Activated CD4-positive, alpha-beta T cell treated with anti-CD3 and anti-CD28 coated beads, Interleukin-2, amount 50 U/mL, for 4 hours (primary cell): ENCODE measurements around the gene TTC27.
"Not testable (repeated sequence)": the region's sequence is repeated elsewhere in the genome, so short reads cannot be mapped to it uniquely, and the experiment has no call there.

Experiments used
- DNase-seq, 2 experiments: peaks; one replicate each; pipeline ENCODE4 v3.0.0-alpha.2; 2020

TTC27 gene

DNA sequence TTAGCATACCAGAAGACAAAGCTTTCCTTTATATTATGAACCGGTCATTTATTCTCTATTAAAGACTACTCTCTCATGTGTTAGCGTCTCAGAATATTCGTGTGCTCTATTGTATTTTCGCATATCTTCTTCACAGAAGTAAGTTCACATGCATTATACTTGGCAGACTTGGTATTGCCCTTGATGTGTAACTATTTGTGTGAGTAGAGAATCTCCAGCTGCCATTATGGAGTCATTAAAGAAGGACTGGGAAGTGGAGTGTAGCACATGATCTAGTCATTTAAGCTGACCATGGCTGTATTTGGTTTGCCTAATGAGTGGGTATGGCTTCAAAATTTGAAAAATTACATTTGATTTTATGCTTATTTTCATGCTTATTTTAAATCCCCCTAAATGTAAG, 92.9 kb downstream of the TTC27 start:
- no peak for DNase-seq

- DNase-seq: no peak
Measured at GRCh38 chr2:32721376-32721775, 93.5 kb downstream of the TTC27 start.

DNA sequence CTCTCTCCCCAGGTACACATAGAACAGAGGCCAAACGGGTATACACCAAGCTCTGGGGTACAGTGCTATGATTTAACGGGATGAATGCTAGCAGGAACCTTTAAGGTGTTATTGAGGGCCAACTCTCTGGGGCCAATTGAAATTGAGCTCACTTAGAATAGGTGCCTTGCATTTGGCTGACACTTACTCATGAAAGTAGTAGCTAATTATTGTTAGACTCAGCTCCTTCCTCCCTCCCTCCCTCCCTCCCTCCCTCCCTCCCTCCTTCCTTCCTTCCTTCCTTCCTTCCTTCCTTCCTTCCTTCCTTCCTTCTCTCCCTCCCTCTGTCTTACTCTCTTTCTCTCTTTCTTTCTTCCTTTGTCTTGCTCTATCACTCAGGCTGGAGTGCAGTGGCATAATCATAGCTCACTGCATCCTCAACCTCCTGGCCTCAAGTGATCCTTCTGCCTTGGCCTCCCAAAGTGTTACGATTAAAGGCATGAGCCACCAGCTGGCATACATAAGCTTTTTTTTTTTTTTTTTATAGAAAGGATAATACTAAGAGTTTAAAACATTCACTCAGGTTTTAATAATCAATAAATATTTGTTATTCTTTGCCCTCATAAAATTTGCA, 95.7 kb downstream of the TTC27 start:
- no peak for DNase-seq

DNA sequence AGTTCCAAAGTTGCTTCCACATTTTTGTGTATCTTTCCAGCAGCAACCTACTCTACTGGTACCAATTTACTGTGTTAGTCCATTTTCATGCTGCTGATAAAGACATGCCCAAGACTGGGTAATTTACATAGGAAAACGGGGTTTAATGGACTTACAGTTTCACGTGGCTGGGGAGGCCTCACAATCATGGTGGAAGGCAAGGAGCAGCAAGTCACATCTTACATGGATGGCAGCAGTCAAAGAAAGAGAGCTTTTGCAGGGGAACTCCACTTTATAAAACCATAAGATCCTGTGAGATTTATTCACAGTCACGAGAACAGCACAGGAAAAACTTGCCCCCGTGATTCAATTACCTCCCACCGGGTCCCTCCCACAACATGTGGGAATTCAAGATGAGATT, 98.8 kb downstream of the TTC27 start:
- DNase-seq: not testable (repeated sequence)

DNA sequence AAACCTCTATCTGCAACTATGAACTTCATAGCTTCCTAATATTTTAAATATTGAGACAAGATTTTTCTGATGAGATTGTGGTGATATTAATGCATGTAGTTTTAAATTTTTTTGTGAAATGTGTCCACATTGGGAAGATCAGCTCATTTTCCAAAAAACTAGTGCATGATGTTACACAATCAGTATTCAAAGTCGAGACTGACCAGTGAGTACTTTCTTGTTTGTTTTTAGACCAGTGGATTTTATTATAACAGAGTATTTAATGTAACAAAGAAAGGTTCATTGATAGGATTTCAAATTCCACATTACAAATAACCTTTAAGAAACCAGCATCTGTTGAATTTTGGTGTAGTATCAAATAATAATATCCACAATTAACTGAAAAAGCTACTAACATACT, 99.3 kb downstream of the TTC27 start:
- DNase-seq: no peak

DNA sequence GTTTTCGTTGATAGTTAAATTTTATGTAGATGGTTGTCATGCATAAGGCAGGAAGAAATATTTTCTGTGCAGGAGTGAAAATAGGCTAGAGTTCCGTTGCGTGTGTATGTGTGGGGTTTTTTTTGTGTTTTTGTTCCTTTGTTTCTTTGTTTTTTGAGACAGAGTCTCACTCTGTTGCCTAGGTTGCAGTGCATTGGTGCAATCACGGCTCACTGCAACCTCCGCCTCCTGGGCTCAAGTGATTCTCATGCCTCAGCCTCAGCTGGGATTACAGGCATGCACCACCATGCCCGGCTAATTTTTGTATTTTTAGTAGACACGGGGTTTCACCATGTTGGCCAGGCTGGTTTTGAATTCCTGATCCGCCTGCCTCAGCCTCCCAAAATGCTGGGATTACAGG, 103.1 kb downstream of the TTC27 start:
- DNase-seq: not testable (repeated sequence)

DNA sequence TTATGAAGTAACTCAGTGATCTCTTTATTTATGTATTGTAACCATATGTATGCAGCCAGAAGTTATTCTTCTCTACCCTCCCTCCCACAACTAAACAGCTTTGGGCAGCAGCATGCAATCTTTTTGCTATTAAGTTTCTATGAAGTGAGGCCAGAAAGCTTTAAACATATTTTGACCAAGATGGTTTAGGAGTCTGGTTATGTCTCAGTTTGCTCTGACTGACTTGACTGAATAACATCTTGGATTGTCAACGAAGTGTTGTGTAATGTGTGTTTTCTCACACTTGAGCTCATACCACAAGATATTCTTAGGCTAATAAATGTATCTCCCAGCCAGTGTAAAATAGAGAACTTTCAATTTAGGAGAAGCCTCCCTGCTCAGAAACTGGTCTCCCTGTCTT, 104.3 kb downstream of the TTC27 start:
- DNase-seq: no peak

DNA sequence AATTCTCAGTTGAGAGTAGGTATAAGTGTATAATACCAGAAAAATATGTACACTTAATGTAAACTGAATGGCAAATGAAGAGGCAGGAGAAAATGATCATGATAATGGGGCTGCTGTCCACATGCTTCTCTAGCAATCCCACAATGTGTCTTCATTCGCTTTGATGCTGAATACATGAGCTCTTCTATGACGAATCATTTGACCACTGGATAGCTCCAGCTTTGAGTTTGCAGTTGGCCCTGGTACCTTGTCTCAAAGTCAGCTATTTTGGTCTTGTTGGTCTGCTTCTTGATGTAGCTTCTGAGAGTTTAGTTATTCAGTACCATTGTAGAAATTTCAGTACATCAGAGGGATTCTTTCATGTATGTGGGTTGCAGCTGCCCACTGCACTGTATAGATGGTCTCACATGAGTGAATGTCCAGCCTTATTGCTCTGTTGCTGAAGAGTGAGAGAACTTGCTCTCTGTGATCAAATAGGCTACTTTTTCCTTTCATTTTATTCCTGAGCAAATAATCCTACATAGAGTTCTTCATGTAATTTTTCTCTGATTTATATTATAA, 105.1 kb downstream of the TTC27 start:
- DNase-seq: no peak

DNA sequence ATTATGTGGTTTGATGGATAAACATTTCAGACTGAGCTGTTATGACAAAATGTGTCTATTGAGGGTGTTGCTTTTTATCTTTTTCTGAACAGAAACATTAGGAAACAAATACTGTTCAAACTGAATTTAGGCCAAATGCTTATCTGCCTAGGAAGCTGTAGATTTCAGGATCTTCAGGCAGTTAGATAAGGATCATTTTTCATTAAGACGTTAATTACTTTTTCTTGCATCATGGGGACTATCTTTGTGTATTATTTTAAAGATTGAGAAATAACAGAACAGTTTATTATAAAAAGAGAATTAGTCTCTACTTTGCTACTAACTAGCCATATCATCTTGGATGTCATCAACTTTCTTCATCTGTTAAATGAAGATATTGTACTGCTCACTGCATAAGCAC, 107.5 kb downstream of the TTC27 start:
- no peak for DNase-seq

GRCh38 chr2:32738939-32739338, 111.1 kb downstream of the TTC27 start:
- DNase-seq: no peak

GRCh38 chr2:32739664-32740063, 111.8 kb downstream of the TTC27 start:
- DNase-seq: no peak

DNA sequence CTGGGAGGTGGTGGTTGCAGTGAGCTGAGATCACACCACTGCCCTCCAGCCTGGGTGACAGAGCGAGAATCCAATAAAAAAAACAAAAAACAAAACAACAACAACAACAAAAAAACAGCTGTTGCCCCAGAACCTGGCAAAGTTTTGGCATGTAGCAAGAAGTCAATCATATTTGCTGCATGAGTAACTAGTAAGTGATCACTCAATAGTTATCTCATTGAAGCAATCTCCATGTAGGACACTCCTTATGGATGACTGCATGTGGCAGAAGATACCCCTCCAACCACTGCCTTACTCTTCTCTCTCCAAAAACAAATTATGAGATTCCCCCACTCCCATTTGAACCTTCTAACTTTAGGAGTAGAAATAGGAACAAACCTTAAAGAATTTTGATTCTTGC, 113.7 kb downstream of the TTC27 start:
- DNase-seq: no peak

GRCh38 chr2:32742376-32742775, 114.5 kb downstream of the TTC27 start:
- no peak for DNase-seq

- no peak for DNase-seq
Measured at GRCh38 chr2:32743480-32744236, 115.8 kb downstream of the TTC27 start.

GRCh38 chr2:32745191-32745590, 117.3 kb downstream of the TTC27 start:
- no peak for DNase-seq

DNA sequence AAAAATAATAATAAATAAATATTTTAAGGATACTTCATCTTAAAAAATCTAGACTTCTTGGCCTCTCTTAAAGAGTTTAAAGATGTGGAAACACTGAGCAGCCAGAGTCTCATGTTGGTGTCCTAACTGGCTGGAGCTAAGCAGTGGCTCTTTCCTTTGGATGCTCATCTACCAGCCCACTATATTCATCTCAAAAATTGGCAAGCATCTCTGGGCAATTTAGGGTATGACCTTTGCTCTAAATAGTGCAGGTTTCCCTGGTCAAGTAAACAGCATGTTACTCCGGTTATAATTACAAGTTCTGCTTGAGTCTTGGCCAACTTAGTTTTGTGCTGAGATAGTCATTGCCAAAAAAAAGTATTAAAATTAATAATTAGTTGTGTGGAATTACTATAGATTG, 117.8 kb downstream of the TTC27 start:
- DNase-seq: no peak

- DNase-seq: no peak
Measured at GRCh38 chr2:32746669-32747068, 118.8 kb downstream of the TTC27 start.

DNA sequence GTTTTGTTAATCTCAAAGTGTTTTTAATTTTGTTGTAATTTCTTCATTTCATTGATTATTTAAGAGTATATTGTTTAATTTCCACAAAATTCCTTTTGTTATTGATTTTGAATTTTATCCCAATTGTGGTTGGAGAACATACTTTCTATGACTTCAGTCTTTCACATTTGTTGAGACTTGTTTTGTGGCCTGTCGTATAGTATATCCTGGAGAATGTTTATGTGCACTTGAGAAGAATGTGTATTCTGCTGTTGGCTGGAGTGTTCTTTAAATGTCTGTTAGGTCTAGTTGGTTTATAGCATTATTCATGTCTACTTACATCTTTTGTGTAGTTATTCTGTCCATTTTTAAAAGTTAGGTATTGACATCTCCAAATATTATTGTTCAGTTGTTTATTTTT, 120.3 kb downstream of the TTC27 start:
- DNase-seq: no peak

- DNase-seq: no peak
Measured at GRCh38 chr2:32750880-32751279, 123.0 kb downstream of the TTC27 start.

DNA sequence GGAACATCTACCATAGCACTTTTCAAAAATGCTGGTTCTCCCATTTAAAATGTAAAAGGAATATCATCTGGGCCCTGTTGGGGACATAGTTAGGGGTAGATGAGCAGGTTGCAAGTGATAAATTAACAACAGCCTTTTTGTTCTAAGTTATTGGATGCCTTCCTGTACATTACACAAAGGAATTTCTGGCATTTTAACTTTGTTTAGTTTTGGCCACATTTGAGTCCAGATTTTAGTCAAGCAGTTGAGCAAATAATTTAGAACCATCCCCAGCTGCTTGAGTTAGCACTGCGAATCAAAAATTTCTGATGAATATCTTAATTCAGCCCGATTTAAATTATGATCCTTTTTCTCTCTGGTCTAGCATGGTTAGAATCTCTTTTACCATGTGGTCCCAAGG, 124.4 kb downstream of the TTC27 start:
- DNase-seq: no peak

- DNase-seq: no peak
Measured at GRCh38 chr2:32752952-32753351, 125.1 kb downstream of the TTC27 start.

DNA sequence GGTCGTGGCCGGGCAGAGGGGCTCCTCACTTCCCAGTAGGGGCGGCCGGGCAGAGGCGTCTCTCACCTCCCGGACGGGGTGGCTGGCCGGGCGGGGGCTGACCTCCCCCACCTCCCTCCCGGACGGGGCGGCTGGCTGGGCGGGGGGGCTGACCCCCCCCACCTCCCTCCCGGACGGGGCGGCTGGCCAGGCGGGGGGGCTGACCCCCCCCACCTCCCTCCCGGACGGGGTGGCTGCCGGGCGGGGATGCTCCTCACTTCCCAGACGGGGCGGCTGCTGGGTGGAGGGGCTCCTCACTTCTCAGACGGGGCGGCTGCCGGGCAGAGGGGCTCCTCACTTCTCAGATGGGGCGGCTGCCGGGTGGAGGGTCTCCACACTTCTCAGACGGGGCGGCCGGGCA, 126.8 kb downstream of the TTC27 start:
- DNase-seq: not testable (repeated sequence)

GRCh38 chr2:32755666-32756065, 127.8 kb downstream of the TTC27 start:
- no peak for DNase-seq

DNA sequence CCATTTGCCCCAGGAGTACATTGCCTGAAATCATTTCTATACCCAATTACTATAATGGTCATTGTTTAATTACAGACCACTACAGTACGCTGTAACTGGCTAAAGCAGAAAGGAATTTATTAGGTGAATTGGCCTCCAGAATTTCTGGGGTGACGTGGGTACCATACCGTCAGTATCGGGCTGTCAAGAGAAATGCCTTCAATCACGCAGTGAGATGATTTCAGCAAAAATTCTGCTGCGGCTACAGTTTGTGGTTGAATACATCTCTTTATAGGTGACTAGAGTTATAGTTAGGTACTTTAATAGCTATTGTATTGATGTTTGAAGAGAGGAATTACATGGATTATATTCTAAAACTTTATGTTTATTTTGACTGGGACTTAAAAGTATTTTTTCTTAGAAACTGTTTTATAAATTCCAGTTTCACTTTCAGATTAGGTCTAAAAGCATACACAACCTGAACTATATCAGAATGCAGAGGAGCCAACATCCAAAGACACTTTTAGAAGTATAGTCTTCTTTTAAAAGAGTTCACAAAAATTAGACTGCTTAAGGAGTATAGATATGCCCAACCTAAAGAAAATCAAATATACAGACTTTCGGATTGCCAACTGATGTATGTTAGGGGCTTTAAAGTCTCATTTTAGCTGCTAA, 128.4 kb downstream of the TTC27 start:
- DNase-seq: no peak
